MM.1S (cell line): ENCODE measurements around the gene CT83.
A peak's percentile ranks its signal among the peaks of the same experiment; 100 is the strongest.

Source experiments
- EZH2 ChIP-seq: fragments of 300-600 bp; sonication (generic); optimal IDR thresholded peaks from 2 replicates; pipeline ENCODE3; 2017; ENCODE audit warnings: low read depth, mild to moderate bottlenecking, antibody characterized with exemption, low read length, mixed read lengths
- TF ChIP-seq, protein P1 (sequence below): fragments of 300-600 bp; sonication (generic); IDR thresholded peaks from 2 replicates; pipeline ENCODE4 v1.5.1; 2016; ENCODE audit warnings: antibody characterized with exemption, low read length, mixed read lengths

DNA sequence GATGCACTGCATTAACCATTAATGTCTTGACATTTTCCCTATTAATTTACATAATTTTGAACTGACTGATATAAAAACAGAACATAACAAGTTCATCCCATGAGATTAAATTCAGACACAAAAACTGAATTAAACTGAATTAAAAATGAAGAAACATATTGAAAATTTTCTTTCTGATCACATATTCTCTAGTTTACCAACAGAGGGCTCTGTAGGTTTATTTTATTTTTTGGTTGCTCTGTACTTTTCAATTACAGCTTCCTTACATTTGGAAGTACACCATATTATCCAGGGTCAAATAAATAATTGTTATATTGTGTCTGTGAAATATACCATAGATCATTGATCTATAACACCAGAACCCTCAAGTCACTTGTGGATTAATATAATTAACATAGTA is 27.3 kb upstream of the CT83 start:
- TF ChIP-seq, protein P1, sequence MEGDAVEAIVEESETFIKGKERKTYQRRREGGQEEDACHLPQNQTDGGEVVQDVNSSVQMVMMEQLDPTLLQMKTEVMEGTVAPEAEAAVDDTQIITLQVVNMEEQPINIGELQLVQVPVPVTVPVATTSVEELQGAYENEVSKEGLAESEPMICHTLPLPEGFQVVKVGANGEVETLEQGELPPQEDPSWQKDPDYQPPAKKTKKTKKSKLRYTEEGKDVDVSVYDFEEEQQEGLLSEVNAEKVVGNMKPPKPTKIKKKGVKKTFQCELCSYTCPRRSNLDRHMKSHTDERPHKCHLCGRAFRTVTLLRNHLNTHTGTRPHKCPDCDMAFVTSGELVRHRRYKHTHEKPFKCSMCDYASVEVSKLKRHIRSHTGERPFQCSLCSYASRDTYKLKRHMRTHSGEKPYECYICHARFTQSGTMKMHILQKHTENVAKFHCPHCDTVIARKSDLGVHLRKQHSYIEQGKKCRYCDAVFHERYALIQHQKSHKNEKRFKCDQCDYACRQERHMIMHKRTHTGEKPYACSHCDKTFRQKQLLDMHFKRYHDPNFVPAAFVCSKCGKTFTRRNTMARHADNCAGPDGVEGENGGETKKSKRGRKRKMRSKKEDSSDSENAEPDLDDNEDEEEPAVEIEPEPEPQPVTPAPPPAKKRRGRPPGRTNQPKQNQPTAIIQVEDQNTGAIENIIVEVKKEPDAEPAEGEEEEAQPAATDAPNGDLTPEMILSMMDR, result peak; percentile 41
- TF ChIP-seq EZH2, result no peak
